Peyer's patch (tissue), 4 donors: Measurements from ENCODE around the gene MGMT.

ENCODE experiments used
- CTCF ChIP-seq, 6 experiments: fragments of 450-650 bp in 4 of 6; fragments of 200-600 bp in 2 of 6; sonication (generic) in 1 of 6; IDR thresholded peaks; one replicate each; pipeline ENCODE4 v1.5.1; 2017 to 2019; ENCODE audit warnings: antibody characterized with exemption in 6 of 6, mild to moderate bottlenecking in 3 of 6, moderate library complexity in 1 of 6
- POLR2A ChIP-seq, 2 donors: fragments of 450-650 bp; IDR thresholded peaks; one replicate each; pipeline ENCODE4 v1.5.1; 2017; ENCODE audit warnings: antibody characterized with exemption in 2 of 2, mild to moderate bottlenecking in 2 of 2, moderate library complexity in 2 of 2

- TF ChIP-seq CTCF (IDR thresholded peaks at IDR 0.05) (no peak), POLR2A (IDR thresholded peaks at IDR 0.05) (no peak)
Observed at GRCh38 chr10:129494740-129495139, 27.7 kb downstream of the MGMT start.
